C1 segment of cervical spinal cord (tissue), 14 donors: ENCODE measurements around the gene CYTH3.
A peak's percentile ranks its signal among the peaks of the same experiment; 100 is the strongest.
"Not testable (repeated sequence)": the region's sequence is repeated elsewhere in the genome, so short reads cannot be mapped to it uniquely, and the experiment has no call there.

Experiments used
- DNase-seq, 14 donors: peaks; one replicate each; lab custom pipeline; 2025; lab: John Stamatoyannopoulos, UW

The CYTH3 gene

DNA sequence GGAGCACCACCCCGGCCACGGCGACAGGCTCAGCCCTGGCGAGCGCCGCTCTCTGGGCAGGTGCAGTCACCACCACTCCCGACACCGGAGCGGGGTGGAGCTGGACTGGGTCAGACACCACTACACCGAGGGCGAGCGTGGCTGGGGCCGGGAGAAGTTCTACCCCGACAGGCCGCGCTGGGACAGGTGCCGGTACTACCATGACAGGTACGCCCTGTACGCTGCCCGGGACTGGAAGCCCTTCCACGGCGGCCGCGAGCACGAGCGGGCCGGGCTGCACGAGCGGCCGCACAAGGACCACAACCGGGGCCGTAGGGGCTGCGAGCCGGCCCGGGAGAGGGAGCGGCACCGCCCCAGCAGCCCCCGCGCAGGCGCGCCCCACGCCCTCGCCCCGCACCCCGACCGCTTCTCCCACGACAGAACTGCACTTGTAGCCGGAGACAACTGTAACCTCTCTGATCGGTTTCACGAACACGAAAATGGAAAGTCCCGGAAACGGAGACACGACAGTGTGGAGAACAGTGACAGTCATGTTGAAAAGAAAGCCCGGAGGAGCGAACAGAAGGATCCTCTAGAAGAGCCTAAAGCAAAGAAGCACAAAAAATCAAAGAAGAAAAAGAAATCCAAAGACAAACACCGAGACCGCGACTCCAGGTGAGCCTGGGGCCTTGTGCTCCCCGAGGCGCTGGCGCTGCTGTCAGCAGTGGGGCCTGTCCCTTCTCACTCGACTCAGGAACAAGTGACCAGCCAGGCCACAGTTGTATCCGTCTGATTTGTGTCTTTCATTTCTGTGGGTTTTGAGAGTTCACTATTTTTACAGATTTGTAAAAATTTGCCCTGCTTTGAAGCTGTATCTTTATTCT is 117.7 kb downstream of the CYTH3 start:
- DNase-seq = no peak

DNA sequence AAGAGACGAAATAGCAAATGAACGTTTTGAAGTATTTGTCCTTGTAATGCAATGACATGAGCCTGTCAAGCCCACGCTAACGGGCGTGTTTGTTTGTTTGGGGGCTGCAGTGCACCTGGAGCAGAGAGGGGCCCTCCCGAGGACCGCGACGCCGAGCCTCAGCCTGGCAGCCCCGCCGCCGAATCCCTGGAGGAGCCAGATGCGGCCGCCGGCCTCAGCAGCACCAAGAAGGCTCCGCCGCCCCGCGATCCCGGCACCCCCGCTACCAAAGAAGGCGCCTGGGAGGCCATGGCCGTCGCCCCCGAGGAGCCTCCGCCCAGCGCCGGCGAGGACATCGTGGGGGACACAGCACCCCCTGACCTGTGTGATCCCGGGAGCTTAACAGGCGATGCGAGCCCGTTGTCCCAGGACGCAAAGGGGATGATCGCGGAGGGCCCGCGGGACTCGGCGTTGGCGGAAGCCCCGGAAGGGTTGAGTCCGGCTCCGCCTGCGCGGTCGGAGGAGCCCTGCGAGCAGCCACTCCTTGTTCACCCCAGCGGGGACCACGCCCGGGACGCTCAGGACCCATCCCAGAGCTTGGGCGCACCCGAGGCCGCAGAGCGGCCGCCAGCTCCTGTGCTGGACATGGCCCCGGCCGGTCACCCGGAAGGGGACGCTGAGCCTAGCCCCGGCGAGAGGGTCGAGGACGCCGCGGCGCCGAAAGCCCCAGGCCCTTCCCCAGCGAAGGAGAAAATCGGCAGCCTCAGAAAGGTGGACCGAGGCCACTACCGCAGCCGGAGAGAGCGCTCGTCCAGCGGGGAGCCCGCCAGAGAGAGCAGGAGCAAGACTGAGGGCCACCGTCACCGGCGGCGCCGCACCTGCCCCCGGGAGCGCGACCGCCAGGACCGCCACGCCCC is 118.5 kb downstream of the CYTH3 start:
- DNase-seq = no peak

DNA sequence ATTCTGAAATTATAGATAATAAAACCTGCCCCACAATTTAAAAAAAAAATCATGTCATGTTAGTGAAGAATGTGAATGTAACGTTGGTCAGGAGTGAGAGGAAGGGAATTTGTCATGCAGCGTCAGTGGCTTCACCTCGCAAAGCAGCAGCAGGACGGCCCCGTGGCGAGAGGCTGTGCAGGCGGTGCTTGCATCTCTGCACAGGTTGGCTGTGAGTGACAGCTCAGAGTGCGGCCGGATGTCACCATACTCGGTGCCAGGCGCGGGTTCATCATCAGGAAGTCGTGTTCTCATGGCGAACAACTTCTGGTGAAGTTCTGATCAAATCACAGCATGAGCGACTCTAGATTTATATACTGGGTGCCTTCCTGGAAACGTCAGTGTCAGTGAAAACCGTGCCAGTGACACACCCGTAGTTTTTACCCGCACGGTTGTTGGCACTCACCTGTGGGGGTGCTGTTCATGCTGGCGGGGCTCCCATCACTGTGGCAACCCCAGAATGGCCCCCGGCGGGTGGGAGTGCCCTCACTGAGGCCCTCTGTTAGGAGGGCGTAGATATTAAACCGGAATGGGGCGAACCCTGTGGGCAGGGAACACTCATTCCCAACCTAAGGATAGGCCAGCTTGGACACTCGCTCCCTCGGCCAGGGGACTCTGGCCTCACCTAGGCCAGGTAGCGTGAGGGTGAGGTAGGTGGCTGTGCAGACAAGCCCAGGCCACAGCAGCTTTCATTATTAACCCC is 120.3 kb downstream of the CYTH3 start:
- no peak for DNase-seq

DNA sequence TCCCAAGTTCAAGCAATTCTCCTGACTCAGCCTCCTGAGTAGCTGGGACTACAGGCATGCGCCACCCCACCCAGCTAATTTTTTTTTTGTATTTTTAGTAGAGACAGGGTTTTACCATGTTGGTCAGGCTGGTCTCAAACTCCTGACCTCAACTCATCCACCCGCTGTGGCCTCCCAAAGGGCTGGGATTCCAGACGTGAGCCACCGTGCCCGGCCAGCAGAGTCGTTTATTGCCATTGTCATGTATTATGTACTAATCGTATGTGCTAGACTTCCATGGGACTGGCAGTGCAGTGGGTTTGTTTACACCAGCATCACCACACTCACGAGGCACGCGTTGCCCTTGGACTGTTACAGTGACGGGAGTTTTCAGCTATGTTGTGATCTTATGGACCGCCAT is 120.9 kb downstream of the CYTH3 start:
- DNase-seq = not testable (repeated sequence)

DNA sequence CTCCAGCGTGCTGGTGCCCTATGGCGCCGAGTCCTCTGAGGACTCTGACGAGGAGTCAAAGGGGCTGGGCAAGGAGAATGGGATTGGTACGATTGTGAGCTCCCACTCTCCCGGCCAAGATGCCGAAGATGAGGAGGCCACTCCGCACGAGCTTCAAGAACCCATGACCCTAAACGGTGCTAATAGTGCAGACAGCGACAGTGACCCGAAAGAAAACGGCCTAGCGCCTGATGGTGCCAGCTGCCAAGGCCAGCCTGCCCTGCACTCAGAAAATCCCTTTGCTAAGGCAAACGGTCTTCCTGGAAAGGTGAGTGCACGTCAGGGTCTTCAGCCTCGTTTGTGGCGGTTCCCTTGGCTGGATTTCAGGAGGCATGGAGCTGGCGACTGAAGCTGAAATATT is 122.4 kb downstream of the CYTH3 start:
- no peak for DNase-seq

DNA sequence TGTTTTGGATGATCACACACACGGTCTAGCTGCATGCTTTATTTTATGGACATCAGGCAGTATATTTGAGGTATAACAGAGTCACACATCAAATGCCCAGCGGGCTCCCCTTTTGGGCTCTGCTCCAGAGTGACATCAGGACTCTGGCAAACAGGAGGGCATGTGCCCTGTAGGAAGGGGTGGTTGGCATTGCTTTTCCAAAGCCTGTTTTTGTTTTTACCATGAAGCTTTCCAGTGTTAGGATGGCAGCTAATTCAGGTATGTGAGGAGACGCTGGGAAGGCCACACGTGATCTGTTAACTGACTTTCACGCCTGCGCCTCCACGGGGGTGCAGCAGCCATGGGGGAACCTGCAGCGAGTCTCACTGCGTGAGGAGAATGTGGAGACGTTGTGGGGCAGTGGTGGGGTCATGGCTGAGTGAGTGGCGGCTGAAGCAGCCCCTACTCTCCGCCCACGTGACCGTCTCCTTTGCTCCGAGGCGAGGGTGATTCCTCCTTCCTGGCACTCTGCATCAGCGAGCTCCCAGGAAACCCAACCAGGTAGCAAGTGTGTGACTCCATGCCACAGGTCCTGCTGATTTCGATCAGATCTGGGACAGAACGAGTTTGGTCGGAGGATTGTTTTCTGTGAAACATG is 123.6 kb downstream of the CYTH3 start:
- peak in 1 of 14 donors; percentile 48 for DNase-seq

DNA sequence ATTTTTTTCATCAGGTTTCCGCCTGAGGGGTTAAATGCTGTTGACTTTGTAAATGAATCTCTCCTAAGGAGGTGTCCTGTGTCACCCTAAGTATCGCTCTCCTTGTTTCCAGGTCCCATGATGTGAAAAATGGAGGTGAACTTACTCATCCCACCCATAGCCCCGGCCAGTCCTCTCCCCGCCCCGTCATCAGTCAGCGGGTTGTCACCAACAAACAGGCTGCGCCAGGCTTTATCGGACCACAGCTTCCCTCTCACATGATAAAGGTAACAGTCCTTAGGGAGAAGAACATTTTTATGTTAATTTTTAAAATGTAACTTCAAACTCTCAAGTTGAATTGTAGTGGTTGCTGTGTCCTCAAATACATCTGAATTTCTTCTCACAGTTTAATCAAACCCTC is 124.8 kb downstream of the CYTH3 start:
- no peak for DNase-seq

DNA sequence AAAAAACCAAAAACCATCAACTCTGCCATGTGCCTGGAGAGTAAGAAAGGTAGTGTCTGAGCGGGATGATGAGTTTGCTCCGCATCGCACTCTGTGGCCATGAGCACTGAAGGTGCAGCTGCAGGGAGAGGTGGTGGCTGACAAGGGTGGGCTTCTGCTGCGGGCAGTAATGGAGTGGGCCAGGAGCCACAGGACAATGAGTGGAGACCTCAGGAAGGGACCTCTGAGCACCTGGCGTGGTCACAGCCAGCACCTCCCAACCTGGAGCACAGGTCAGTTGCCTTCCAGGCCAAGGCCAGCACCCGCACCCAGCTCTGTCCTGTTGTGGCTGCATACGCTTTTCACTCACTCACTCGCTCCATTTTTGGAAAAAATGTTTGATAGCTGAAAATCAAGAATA is 125.8 kb downstream of the CYTH3 start:
- no peak for DNase-seq

DNA sequence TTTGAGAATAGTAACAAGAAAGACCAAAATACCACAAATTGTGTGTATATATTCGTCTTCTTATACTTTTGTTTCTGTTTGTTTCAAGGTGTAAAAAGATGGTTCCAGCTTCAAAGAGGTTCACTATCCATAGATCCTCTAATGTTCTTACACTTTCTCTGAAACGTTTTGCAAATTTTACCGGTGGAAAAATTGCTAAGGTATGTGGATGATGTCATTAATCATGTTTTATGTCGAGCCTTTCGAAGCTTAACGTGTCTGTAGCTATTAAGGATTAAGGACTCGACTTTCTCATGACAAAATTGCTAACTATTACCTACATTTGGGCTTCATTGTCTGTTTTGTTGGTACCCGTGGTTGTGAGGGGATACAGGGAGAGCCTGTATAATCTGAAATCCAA is 128.4 kb downstream of the CYTH3 start:
- no peak for DNase-seq

DNA sequence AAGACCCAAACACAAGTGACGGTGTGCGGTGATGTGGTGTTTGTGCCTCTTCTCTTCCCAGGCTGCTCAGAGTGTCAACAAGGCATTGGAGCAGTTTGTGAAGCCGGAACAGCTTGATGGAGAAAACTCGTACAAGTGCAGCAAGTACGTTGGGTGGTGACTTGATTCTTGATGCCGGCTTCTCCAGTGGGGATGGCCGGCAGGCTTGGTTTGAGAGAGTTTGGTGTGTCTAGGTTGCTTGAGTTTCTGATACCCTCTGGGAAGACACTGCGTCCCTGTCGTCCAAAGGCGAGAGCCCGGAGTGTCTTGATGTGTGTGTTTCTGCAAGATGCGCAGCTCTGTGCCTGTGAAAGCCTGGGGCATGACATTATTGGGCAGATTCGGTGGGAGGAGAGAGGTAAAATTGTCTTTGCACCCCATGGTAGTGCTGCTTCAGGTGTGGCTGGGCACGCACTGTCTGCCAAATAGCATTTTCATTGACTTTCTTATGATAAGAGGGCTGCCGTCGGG is 129.5 kb downstream of the CYTH3 start:
- no peak for DNase-seq

DNA sequence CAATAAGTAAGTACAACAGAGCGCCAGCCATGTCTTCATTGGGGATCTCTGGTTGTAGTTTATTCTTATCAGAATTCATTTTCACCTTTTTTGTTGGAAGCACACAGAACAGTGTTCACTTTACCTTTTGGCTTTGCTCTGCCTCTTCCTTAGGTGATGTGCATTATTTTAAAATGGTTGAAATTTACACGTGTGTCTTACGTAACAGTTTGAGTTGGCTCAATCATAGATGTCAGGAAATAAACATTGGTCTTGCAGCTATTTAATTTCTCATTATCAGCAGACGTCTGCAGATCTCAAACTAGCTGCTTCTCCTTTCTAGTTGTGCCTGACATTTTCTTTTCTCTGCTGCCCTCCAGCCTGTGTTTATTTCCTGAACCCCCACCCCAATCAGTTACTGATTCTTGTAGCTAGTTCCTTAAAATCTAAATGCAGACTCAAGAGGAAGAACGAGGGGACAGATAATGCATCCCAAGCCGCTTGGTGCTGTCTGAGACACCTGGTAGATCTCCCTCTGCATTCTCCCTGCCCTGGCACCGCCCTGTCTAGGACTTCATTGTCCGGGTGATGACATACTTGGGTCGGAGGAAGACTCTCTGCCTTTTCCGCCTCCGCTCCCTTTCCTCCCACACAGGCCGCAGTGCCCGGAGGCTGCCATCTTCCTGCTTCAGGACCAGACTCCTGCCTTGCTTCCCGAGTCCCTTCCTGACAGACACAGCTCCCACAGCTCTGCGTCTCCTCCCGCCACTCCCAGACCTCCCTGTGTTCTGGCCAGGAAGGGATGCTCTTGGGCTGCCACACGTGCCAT is 133.0 kb downstream of the CYTH3 start:
- DNase-seq = peak in 4 of 14 donors; percentile 8 to 19 (median 17)

DNA sequence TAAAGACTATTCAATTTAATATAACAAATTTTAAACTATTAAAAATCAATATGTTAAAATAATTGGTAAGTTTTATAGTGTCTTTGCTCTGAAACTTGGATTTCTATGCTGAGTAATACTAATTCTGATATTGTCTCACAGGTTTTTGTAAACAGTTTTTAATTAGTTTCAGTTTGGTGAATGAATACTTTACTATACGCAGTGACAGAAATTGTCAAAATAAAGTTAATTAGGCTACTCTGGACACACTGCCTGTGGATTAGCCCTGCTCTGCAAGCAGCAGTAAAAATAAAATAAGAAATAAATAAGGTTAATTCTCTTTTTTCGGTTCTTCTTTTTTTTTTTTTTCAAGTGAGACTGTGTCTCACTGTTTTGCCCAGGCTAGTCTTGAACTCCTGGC is 135.9 kb downstream of the CYTH3 start:
- no peak for DNase-seq

DNA sequence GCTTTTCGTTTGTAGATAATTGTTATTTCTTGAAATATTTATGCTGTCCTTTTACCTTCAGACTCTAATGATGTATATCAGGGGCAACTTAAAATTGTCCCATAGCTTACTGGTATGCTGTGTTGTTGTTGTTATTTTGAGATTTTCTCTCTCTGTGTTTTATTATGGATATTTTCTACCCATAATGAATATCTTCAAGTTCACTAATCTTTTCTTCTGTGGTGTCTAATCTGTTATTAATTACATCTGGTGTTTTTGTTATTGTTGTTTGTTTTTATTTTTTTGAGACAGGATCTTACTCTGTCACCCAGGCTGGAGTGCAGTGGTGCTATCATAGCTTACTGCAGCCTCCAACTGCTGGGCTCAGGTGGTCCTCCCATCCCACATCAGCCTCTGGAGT is 139.2 kb downstream of the CYTH3 start:
- no peak for DNase-seq

DNA sequence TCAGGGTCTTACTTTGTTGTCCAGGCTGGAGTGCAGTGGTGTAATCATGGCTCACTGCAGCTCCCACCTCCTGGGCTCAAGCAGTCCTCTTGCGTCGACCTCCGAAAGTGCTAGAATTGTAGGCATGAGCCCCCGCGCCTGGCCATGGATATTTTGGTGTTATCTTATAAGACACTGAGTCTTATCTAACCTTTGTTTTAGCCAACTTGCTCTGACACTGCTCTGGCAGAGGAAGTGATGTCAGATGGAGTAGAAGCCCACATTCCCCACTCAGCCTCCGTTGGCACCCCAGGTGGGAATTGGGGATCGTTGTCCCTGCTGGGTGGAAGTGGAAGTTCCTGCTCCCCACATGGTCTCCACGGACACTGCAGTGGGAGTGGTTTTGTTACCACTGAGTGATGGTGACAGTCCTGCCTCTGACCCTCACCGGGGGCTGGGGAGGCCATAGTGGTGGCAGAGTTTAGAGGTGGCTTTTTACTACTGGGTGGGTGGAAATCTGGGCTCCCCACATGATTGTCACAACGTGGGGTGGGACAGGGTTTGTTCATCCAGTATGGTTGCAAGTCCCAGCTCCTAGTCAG is 142.3 kb downstream of the CYTH3 start:
- DNase-seq = no peak

DNA sequence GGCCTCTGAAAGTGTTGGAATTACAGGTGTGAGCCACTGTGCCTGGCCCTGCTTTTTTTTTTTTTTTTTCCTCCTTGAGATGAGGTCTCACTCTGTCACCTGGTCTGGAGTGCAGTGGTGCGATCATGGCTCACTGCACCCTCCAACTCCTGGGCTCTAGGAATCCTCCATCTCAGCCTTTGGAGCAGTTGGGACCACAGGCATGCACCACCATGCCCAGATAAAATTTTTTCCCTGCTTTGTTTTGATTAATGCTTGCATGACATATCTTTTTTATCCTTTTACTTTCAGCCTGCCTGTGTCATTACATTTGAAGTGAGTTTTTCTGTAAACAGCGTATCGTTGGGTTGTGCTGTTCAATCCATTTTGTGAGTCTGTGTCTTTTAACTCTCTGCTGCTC is 144.2 kb downstream of the CYTH3 start:
- DNase-seq = no peak

DNA sequence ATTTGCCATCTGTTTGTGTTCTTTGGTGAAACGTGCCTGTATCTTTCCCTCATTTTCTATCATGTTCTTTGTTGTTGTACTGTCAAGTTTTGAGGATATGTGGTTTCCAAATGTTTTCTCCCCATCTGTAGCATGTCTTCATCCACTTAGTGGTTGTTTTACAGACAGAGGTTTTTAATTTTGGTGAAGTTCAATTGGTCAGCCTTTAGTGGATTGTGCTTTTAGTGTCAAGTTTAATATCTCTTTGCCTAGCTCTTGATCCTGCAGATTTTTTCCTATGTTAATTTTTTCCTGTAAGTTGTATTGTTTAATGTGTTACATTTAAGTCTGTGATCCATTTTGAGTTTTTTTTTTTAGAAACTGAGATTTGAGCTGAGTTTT is 145.3 kb downstream of the CYTH3 start:
- DNase-seq = no peak

DNA sequence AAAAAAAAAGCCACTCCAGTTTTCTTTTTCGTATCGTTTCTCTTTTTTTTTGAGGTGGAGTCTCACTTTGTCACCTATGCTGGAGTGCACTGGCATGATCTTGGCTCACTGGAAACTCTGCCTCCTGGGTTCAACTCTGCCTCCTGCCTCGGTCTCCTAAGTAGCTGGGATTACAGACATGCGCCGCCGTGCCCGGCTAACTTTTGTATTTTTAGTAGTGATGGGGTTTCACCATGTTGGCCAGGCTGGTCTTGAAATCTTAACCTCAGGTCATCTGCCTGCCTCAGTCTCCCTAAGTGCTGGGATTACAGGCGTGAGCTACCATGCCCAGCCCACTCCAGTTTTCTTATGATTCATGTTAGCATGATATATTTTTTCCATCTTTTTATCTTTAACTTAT is 148.6 kb downstream of the CYTH3 start:
- no peak for DNase-seq

DNA sequence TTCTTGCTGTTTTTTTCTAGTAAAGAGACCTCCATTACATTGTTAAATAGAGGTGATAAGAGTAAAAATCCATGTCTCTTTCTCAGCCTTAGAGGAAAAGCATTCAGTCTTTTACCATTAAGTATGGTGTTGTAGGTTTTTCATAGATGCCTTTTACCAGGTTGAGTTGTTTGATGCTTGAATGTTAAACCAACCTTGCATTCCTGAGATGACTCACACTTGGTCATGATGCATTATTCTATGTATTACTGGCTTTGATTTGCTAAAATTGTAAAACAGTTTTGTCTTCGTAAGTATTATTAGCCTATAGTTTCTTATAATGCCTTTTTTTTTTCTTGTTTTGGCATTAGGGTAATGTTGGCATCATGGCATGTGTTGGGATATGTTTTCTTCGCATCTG is 151.3 kb downstream of the CYTH3 start:
- no peak for DNase-seq

DNA sequence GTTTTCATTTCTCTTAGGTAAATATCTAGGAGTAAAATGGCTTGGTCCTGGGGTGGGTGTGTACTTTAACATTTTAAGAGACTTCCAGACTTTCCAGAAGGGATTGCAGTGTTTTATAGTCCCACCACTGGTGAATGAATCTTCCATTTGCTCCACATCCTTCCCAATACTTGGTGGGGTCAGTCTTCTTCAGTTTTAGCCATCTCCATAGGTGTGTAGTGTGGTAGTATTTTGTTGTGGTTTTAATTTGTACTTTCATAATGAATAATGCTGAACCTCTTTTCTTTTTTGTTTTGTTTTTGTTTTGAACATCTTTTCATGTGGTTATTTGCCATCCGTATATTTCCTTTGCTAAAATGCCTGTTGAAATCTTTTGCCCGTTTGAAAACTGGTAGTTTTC is 154.9 kb downstream of the CYTH3 start:
- DNase-seq = no peak

DNA sequence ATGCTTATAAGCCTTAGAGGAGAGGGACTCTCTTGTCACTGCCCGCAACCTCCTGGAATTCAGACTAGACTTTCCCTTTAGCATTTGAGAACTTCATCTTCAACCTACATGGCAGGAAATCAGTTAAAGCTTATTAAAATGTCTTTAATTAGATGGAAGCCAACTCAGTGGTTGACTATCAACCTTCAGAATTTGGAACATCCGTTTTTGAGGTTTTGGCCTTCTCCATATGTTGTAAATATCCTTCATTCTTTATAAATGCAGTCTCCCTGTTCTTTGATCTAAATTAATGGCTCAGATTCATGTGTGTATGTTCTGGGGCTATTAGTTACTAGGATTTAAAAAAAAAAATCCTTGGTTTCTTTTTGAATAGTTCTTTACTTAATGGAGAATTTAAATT is 156.2 kb downstream of the CYTH3 start:
- no peak for DNase-seq
